ENCODE data around the gene PKHD1.

GRCh38 chr6:51986864-51987263, 100.5 kb downstream of the PKHD1 start:
- no peak for TF ChIP-seq CTCF (conservative IDR thresholded peaks at IDR 0.05; ENCODE audit: low read depth, low read length)
- no peak for TF ChIP-seq EZH2 (IDR thresholded peaks at IDR 0.05; ENCODE audit: borderline replicate concordance, low read depth, low read length, poor library complexity, severe bottlenecking)
